ENCODE results near the gene SURF4.

- TF ChIP-seq CTCF (IDR thresholded peaks at IDR 0.05) (no peak), NFE2L1 (CRISPR knock-in tag; IDR thresholded peaks at IDR 0.05) (no peak), CREB1 (CRISPR knock-in tag; IDR thresholded peaks at IDR 0.05) (no peak)
Observed at GRCh38 chr9:133369422-133369821, 6.4 kb downstream of the SURF4 start.
